BE2C (cell line): ENCODE data around the gene SYNE1.

ENCODE experiments used
- DNase-seq: peaks from one replicate; pipeline ENCODE4 v3.0.0-alpha.2; 2020
- H3K27me3 ChIP-seq: fragments of 250-450 bp; sonication (Bioruptor Pico); 2 replicates; pipeline ENCODE4 v1.5.1; 2020; ENCODE audit warnings: mild to moderate bottlenecking
- H3K36me3 ChIP-seq: fragments of 250-450 bp; sonication (Bioruptor Pico); 2 replicates; pipeline ENCODE4 v1.5.1; 2020; ENCODE audit warnings: mild to moderate bottlenecking
- H3K4me1 ChIP-seq: fragments of 250-450 bp; sonication (Bioruptor Pico); 2 replicates; pipeline ENCODE4 v1.5.1; 2020
- H3K4me3 ChIP-seq: 2 replicates; pipeline ENCODE4 v1.5.1; 2011; ENCODE audit warnings: low read depth, low read length
- H3K9me3 ChIP-seq: fragments of 250-450 bp; sonication (Bioruptor Pico); 2 replicates; pipeline ENCODE4 v1.5.1; 2020
- CTCF ChIP-seq: IDR thresholded peaks from 2 replicates; pipeline ENCODE4 v1.5.1; 2012; ENCODE audit warnings: mild to moderate bottlenecking, low read depth, low read length

Gene SYNE1

GRCh38 chr6:152290693-152291092 lies 346.5 kb downstream of the SYNE1 start:
- no peaks in the 10 kb centered on the region for H3K9me3 ChIP-seq
- no peaks in the 10 kb centered on the region for H3K36me3 ChIP-seq
- no peak overlapping the region for H3K4me3 ChIP-seq
- no peak for TF ChIP-seq CTCF
- H3K27me3 ChIP-seq: no peaks in the 10 kb centered on the region
- peaks cover 3% of the 10 kb centered on the region; the same call in 1 of the 2 replicates for H3K4me1 ChIP-seq
- DNase-seq: no peak

DNA sequence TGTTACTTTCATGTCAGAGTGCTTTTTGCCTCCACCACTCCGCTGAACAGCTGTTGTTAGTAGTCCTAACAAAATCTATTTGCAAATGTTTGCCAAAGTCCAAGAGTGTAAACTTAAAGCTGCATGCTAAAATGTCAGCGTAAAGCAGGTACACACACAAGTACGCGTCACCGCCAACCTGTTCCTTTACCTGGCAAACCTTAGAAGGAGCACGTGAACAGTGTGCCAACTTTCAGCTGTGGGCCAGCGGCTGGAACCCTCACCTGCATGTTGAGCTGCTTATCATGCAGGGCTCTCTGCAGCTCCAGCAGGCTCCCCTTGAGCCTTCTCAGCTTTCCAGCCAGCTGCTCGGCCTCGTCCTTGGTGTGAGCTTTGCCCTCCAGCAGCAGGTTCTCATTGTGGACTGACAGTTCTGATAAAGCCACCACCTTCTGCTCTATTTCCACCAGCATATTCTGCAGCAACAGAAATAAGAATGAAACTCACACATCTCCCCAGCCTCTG lies 359.3 kb downstream of the SYNE1 start:
- no peak for DNase-seq
- Histone ChIP-seq H3K4me3 (no peak overlapping the region), H3K27me3 (no peaks in the 10 kb centered on the region)

DNA sequence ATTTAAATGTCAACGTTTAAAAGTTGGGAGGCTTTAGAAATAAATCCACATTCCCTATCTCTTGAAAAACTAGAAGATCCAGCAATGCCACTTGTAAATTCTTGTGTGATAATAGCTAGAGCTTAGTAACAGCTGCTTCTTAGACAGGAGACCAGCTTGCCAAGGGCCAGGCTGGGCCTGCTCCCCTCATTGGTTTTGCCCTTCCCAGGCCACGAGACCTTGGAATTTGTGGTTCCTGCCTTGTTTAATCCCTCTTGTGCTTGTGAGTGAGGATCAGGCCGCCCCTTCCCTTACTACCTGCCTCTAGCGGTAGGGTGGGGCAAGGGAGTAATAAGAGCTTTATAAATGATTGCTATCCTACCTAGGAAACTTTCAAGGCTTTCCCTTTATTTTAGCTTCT lies 363.5 kb downstream of the SYNE1 start:
- Histone ChIP-seq H3K4me3 (no peak overlapping the region), H3K4me1 (no peaks in the 10 kb centered on the region), H3K9me3 (no peaks in the 10 kb centered on the region), H3K27me3 (no peaks in the 10 kb centered on the region), H3K36me3 (no peaks in the 10 kb centered on the region)
- DNase-seq: no peak
- no peak for TF ChIP-seq CTCF

More for the DNA sequence above, 359.3 kb downstream of the SYNE1 start:
- H3K9me3 ChIP-seq: no peaks in the 10 kb centered on the region
- H3K36me3 ChIP-seq: no peaks in the 10 kb centered on the region
- no peak for TF ChIP-seq CTCF
- no peaks in the 10 kb centered on the region for H3K4me1 ChIP-seq

DNA sequence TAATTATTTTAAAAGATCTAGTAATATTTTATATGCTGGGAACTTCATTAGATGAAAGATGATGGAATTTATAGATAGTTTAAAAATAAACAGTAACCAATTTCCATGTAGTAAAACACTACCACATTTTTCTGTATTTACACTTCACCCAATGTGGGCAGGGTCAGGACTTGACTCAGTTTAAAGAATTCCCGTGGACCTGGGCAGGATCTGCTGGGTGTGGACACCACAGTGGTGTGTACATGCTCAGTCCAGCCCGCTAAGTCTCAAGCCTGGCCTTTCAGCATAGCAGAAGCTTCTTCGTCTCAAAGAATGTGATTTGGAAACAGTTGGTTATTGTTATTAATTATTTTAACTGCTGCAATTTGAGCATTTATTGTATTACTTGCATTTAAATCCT lies 364.2 kb downstream of the SYNE1 start:
- no peaks in the 10 kb centered on the region for H3K36me3 ChIP-seq
- H3K9me3 ChIP-seq: no peaks in the 10 kb centered on the region
- no peak for TF ChIP-seq CTCF
- no peaks in the 10 kb centered on the region for H3K4me1 ChIP-seq
- no peak for DNase-seq
- H3K27me3 ChIP-seq: no peaks in the 10 kb centered on the region
- no peak overlapping the region for H3K4me3 ChIP-seq

DNA sequence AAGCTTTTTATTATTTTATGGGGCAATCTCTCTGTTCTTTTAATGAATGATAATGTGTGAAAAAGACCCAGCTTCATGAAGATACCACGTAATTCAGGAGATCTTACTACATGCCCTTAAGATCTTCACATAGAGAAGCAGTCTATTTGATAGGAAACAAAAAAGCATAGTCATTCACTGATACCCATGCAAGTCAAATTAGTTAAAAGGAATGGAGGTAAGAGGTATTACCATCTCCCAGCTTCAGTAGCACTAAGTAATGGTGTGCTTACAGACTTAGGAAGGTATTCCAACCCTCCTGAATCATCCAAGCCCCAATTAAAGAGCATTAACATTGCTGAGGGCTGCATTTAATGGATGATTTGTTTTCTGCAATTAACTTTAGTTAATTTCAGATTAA lies 364.7 kb downstream of the SYNE1 start:
- DNase-seq: no peak
- TF ChIP-seq CTCF: no peak
- Histone ChIP-seq H3K27me3 (no peaks in the 10 kb centered on the region), H3K4me1 (no peaks in the 10 kb centered on the region), H3K4me3 (no peak overlapping the region), H3K9me3 (no peaks in the 10 kb centered on the region), H3K36me3 (no peaks in the 10 kb centered on the region)

GRCh38 chr6:152271776-152272464 lies 365.2 kb downstream of the SYNE1 start:
- H3K36me3 ChIP-seq: no peaks in the 10 kb centered on the region
- TF ChIP-seq CTCF: no peak
- no peaks in the 10 kb centered on the region for H3K4me1 ChIP-seq
- H3K27me3 ChIP-seq: no peaks in the 10 kb centered on the region
- no peaks in the 10 kb centered on the region for H3K9me3 ChIP-seq
- no peak for DNase-seq
- H3K4me3 ChIP-seq: no peak overlapping the region
